Activated CD4-positive, alpha-beta T cell treated with anti-CD3 and anti-CD28 coated beads for 1 hour (primary cell): Measurements from ENCODE around the gene FAM161A.
"Not testable (repeated sequence)": the region's sequence is repeated elsewhere in the genome, so short reads cannot be mapped to it uniquely, and the experiment has no call there.

Experiments used
- DNase-seq: peaks from one replicate; pipeline ENCODE4 v3.0.0-alpha.2; 2020

The FAM161A gene

DNA sequence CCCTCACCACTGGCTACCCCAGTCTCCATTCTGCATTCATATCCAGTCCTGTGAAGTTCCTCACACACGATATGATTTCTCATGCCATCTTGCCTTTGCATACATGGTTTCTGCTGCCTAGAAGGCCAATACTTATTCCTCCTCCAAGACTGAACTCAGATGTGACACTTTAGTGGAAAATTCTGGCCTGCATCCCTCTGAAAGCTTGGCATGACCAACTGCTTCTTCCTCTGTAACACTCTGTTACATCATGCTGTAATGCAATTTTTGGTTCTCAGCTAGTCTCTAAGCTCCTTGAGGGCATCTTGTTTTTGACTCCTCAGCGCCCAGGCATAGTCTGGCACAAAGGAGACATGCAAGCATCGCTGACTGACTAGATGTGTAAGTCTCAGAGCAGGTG is 12.6 kb downstream of the FAM161A start:
- no peak for DNase-seq

DNA sequence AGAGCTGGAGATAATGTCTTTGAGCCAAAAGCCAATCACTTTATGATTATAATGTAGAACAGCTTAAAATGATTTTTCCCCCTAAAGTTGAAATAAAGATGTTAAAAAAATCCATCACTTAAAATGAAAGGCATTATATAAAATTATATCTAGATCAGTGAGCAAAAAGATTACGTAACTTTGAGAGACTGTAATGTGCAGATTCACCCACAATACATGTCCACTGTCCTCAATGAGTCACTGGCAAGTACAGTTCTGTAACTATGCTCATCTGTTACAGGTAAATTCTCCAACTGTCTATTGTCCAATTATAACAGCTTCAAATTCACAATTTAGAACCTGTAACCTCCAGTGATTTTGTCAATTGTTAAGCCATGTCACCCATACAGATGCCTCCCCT is 19.0 kb downstream of the FAM161A start:
- no peak for DNase-seq

DNA sequence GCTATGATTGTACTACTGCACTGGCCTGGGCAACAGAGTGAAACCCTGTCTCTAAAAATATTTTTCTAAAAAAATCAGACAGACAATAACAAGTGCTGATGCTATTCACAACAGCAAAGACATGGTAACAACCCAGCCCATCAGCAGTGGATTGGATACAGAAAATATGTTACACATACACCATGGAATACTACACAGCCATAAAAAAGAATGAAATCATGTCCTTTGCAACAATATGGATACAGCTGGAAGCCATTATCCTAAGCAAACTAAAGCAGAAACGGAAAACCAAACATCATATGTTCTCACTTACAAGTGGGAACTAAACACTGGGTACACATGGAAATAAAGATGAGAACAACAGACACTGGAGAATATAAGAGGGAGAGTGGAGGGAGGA is 19.9 kb downstream of the FAM161A start:
- DNase-seq, result no peak

DNA sequence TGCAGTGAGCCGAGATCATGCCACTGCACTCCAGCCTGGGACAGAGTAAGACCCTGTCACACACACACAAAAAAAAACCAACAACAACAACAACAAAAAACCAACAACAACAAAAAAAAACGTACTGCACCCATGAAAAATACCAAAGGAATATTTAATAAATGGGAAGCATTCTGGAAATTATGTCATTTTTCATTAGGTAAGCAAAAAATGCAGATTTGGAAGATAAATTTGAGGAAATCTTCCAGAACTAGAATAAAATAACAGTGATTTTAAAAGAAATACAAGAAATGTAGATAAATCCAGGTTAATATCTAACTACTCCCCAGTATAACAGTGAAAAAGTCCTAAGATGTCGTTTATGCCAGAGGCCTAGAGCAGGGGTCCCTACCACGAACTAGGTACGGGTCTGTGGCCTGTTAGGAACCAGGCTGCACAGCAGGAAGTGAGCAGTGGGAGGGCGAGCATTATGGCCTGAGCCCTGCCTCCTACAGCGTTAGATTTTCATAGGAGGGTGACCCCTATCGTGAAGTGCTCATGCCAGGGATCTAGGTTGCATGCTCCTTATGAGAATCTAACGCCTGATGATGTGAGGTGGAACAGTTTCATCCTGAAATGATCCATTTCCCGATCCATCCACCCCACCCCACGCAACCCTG is 21.5 kb downstream of the FAM161A start:
- no peak for DNase-seq

DNA sequence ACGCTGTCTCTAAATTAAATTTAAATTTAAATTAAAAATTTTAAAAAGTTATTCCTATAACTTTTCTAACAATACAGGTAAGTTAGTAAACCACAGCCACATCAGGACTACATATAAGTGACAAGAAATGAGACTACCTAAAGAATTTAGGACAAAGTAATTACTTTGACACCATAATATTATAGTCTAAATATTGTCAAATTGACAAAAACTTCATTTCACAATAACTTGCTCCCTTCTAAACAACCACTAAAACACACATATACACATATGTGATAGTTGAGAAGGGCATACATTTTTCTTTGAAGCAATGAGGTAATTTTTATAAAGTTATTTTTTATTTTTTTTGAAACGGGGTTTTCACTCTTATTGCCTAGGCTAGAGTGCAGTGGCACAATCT is 31.6 kb downstream of the FAM161A start:
- DNase-seq, result no peak

DNA sequence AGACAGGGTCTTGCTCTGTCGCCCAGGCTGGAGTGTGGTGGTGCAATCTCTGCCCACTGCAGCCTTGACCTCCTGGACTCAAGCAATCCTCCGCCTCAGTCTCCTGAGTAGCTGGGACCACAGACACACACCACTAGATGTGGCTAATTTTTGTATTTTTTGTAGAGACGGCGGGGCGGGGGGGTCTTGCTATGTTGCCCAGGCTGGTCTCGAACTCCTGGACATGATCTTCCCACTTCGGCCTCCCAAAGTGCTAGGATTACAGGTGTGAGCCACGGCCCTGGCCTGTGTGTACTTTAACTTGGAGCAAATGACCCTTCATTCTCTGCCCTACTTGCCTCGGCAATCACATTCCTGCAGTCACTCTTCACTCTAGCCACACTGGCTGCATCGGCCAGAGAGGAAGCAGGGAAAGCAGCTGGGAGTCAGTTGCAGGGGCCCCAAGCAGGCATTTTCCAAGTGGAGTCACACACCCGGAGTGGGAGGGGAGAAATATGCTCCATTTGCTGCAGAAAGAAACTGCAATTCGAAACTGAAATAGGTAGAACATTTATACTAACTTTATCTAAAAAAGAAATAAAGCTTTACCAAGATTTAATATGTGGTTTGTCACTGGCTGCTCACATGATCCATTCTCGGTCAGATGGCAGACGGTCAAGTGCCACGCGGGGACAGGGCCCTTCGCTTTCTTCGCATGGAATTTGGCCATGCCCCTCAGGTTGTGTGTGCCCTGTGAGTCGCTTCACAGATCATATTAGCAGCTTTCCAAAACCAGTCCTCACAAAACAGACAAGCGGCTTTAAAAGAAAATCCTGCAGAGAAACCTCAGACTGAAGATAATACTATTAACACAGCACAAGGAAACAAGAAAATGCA is 37.1 kb downstream of the FAM161A start:
- no peak for DNase-seq

DNA sequence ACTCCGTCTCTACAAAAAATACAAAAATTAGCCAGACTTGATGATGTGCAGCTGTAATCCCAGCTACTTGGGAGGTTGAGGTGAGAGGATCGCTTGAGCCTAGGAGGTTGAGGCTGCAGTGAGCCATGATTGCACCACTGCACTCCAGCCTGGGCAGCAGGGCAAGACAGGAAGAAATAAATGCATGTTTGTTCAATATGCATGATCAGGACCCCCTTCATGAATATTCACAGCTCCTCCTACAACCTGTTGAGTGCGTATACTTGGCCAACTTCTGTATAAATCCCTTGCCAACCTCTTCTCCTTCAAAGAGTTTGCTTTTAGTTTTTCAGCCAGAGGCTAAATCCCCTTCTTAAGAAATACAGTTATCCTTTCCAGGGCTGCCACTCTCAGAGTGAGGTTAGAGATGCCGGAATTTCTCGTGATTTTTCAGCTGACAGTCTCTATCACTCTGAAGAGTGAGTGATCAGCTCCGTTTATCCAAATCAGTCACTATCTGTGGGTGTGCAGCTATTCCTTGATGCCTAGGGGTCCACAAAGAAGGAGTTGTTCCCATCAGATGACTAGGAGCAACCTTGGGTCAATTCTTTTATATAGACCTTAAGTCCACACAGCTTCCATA is 39.2 kb downstream of the FAM161A start:
- DNase-seq, result no peak

DNA sequence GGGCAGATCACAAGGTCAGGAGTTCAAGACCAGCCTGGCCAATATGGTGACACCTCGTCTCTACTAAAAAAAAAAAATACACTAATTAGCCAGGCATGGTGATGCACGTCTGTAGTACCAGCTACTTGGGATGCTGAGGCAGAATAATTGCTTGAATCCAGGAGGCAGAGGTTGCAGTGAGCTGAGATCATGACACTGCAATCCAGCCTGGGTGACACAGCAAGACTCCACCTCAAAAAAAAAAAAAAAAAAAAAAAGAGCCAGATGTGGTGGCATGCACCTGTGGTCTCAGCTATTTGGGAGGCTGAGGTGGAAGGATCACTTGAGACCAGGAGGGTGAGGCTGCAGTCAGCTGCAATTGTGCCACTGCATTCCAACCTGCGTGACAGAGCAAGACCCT is 40.5 kb downstream of the FAM161A start:
- DNase-seq, result not testable (repeated sequence)

DNA sequence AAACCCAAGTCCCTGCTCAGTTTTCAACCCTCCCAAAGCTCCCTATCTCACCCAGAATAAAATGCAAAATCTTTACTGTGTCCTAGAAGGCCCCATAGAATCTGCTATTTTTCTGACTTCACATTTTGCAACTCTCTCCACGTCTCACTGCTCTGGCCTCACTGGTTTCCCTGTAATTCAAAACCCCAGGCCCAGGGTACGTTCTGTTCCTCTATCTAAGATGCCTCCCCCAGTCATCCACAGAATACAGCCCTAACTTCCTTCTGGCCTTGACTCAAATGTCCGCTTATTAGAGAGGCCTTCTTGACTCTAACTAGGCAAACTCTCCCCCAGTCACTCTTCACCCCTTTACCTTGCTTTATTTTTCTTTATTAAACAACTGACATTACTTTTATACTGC is 42.0 kb downstream of the FAM161A start:
- no peak for DNase-seq

DNA sequence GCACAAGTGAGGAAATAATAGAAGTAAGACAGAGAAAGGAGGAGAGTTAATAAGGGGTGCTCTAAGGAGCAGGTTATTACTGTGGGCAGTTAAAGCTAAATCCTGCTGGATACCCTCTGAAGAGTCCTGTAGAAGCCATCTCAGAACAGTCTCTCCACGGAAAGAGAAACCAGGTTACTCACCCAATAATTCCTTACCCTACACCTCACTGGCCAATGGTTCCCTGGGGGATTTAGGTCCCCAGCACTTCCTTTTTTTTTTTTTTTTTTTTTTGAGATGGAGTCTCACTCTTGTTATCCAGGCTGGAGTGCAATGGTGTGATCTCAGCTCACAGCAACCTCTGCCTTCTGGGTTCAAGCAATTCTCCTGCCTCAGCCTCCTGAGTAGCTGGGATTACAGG is 43.7 kb downstream of the FAM161A start:
- DNase-seq, result not testable (repeated sequence)

DNA sequence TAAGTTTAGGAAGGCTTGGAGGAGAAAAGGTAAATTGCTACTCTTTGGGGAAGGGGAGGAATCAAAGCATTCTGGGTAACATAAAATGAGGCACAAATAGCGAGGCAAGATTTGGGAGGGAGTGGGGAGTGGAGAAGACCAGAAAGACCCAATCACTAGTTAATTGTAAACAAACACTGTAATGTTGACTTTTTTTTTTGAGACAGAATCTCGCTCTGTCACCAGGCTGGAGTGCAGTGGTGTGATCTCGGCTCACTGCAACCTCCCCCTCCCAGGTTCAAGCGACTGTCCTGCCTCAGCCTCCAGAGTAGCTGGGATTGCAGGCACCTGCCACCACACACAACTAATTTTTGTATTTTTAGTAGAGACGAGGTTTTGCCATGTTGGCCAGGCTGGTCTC is 45.2 kb downstream of the FAM161A start:
- not testable (repeated sequence) for DNase-seq

DNA sequence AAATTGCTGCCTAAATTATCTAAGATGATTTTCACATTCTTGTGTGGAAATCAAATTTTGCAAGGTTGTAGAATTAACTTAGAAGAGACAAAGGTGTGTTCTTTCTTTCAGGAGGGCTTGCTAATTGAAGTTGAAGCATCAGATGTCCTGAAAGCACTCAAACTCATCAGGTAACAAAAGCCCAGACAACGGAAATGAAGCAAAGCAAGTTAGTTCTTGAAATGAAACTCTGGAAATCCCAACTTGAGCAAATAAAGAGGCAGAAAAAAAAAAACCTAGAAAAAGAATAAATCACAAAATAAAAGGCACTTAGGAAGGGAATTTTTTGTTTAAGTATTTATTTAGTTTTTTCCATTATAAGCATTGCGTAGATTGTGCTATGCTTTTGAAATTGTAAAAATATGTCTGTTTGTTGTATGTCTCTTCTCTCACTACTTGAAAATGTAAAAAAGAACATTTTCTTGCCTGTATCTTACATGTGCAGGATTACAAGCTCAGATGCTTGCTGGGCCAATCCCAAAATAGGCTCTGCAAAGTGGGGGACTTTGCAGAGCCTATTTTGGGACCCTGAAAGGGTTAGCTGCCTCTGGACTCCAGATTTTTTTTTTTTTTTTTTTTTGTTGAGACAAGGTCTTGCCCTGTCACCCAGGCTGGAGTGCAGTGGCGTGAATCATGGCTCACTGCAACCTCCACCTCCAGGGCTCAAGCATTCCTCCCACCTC is 46.7 kb downstream of the FAM161A start:
- DNase-seq, result no peak

DNA sequence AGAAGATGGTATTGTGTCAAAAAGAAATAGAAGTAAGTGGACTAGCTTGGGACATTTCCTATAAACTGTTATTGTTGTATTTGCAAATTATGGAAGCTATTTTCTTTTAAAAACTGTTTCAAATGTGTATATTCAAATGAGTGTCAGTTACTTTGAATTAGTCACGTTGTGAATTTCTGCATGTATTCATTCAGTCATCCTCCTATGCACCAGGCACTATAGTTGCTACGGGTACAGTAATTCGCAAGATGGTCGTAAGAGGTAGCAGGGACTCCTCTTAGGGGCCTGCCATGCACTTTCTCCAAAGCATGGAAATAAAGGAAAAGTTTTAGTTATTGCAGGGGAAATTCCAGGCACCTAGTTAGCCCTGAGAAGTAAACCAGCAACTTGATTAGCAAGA is 51.3 kb downstream of the FAM161A start:
- DNase-seq, result no peak

DNA sequence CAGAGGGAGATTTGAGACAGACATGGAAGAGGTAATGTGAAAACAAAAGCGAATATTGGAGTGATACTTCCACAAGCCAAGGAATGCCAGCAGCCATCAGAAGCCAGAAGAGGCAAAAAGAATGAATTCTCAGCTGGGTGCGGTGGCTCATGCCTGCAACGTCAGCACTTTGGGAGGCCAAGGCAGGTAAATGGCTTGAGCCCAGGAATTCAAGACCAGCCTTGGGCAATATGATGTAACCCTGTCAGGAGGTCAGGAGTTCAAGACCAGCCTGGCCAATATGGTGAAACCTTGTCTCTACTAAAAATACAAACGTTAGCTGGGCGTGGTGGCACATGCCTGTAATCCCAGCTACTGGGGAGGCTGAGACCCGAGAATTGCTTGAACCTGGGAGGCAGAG is 54.8 kb downstream of the FAM161A start:
- DNase-seq, result no peak

DNA sequence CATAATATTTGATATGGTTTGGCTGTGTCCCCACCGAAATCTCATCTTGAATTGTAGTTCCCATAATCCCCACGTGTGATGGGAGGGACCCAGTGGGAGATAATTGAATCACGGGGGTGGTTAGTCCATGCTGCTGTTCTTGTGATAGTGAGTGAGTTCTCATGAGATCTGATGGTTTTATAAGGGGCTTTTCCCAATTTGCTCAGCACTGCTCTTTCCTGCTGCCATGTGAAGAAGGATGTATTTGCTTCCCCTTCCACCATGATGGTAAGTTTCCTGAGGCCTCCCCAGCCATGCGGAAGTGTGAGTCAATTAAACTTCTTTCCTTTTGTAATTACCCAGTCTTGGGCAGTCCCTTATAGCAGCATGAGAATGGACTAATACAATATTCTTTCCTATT is 56.4 kb downstream of the FAM161A start:
- not testable (repeated sequence) for DNase-seq

DNA sequence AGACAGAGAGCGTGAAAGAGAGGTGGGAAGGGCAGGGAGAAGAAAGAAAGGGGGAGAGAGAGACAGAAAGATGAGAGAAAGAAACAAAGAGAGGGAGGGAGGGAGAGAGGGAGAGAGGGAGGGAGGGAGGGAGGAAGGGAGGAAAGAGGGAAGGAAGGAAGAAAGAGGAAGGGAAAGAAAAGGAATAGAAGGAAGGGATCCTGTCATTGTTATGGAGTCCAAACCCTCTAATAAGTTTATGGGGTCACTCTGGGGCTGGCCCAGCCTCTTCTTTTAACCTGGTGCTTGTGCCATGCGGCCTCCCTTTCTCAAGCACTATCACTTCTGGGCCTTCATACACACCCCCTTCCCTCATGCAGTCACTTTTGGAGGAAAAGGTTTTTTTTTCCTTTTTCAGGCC is 58.5 kb downstream of the FAM161A start:
- no peak for DNase-seq

DNA sequence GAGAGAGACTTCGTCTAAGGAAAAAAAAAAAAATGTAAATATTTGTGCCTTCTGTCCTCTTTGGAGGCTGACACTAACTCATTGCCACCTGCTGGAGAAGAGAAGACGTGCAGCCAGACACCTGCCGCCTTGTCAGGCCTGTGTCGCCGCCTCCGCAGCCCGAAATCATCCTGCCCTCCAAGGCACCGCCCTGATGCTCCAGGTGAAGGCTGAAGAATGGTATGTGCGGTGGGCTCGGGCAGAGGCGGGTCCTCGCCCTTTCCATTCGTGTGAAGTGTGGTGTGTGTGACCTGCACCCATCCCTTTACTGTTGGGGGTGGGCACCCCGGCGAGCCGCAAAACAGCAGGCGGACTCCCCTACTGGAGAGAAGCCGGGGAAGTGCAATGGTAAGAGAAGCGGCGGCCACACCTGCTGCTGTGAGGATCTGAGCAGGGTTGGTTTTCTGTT is 60.4 kb downstream of the FAM161A start:
- DNase-seq, result peak; percentile 48

DNA sequence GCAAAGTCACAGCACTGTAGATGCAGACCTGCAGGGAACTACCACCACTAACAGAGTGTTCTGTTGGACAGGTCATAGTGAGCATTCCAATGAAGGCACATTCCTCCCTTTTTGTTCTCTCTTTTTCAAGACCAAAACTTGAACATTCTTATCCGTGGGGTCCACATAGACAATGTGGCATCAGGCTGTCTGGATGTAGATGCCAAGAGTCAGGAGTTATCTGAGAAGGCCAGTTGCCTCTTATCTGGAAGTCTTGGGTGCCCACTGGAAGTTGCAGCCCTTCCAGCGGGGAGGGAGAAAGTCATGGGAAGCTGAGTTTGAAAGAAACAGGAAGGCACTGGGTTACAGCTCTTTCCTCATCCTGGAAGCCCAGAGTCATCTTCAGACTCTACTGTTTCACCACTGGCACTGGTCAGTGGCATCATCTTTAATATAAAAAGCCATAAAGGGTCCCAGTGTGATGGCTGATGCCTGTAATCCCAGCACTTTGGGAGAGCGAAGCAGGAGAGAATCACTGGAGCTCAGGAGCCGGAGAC is 61.4 kb downstream of the FAM161A start:
- DNase-seq, result no peak

DNA sequence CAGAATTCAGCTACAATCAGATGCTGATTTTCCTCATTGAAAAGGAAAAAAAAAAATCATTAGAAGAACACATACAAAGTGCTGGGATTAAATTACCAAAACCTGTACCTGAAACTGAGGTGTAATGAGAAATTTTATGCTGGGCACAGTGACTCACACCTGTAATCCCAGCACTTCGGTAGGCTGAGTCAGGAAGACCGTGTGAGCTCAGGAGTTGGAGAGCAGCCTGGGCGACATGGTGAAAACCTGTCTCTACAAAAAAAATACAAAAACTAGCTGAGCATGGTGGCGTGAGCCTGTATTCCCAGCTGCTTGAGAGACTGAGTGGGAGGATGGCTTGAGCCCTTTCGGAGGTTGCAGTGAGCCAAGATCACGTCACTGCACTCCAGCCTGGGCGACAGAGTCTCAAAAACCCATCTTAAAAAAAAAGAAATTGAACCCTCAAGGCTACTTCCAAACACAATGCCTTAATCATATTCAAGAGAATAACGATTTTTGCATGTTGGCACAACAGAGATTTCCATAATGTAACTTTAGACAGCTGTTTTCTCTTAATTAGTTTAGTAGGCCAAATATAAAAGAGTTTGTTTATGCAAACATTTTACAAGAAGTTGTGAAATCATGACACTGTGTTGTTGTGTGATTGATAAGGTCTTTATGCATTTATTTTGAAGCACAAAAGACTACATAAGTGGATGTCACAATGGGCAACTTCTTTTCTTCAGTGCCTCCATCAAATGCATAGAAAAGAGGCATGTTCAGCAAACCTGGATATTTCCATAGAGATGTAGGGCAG is 63.9 kb downstream of the FAM161A start:
- no peak for DNase-seq

DNA sequence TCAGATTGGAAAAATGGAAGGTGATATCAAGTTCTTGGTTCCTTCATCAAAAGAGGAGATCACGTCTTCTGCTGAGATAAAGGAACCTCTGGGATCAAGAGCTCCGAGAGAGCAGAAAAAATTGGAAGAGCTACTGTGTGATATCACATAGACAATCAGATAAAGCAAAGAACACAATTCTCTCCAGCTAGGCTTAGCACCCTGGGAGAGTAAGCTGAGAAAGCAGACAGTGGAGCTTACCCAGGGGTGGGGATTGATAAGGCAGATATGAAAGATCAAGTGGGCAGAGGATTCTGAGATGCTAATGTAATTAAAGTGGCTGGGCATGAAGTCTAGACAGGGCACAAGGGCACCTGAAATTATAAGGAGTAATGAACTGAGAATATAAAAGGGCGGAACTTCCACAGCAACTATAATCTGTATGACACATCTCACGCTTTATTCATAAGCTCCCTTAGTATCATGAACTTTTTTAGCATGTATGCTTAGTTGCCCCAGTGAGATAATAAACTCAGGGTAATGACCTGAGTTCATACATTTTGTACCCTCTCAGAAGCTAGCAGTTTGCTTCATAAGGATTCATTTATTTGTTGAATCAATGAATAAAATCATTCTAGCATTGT is 65.8 kb downstream of the FAM161A start:
- no peak for DNase-seq

DNA sequence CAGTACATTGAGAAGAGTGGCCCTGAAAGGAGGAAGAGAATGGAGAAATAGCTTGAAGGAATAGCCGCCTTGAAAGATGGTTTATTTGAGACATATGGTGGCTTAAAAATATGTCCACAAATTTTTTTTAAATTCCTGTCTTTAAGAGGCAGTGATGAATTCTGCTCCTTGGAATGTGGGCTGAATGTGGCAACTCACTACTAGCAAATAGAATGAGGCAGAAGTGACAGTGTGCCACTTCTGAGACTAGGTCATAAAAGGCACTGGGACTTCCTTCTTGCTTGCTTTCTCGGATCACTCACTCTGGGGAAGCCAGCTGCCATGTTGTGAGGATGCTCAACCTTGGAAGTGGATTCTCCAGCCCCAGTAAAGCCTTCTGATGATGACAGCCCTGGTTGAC is 67.0 kb downstream of the FAM161A start:
- no peak for DNase-seq

DNA sequence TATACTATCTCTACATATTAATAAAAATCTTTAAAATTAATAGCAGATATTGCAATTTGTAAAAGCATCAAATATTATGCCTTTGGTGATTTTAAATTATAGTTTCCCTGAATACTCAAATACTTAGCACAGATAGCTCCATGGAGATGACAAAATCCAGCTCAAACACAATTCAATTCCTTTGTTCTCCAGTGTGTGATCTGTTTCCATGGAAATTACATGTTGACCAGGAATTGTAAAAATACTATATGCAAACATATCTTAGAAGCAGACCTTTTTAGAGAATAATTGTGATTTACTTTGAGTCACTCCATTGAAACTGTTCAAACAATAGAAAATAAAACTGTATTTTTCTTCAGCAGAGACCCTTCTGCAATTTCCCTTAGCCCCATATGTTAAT is 68.3 kb downstream of the FAM161A start:
- DNase-seq, result no peak
